CD14-positive monocyte (primary cell): ENCODE data around the gene STK32C. TPM values are rescaled to one million over a fixed set of nuclear protein-coding genes. Genes with fewer than 3 reads are reported as not detected.

Experiments
- DNase-seq, 3 donors: peaks; one replicate each; pipeline ENCODE4 v3.0.0-alpha.2; 2011 to 2022
- H2AFZ ChIP-seq: 2 replicates; pipeline ENCODE4 v1.6.0; 2012; ENCODE audit warnings: mild to moderate bottlenecking, low read depth, low read length, inconsistent platforms; ENCODE audit not compliant: insufficient read depth, poor library complexity, severe bottlenecking
- H3K27ac ChIP-seq, 2 donors: 1 replicate in 1 of 2; 2 replicates in 1 of 2; pipeline ENCODE4 v1.5.1; 2012 to 2013; ENCODE audit warnings: low read length in 2 of 2, control low read depth in 1 of 2, inconsistent platforms in 1 of 2, low read depth in 1 of 2, mild to moderate bottlenecking in 1 of 2
- H3K27me3 ChIP-seq, 2 donors: one replicate each; pipeline versions ENCODE4 v1.6.0 to v1.6.1; 2011 to 2013; ENCODE audit warnings: low read length in 2 of 2; ENCODE audit not compliant: control insufficient read depth in 2 of 2, insufficient read depth in 2 of 2
- H3K36me3 ChIP-seq, 2 donors: replicated peaks in 1 of 2; 1 replicate in 1 of 2; 2 replicates in 1 of 2; pipeline versions ENCODE4 v1.5.1 to v1.6.1; 2012 to 2013; ENCODE audit warnings: low read length in 2 of 2, control low read depth in 1 of 2, inconsistent platforms in 1 of 2, mild to moderate bottlenecking in 1 of 2; ENCODE audit not compliant: insufficient read depth in 2 of 2, control insufficient read depth in 1 of 2
- H3K4me1 ChIP-seq, 2 donors: 1 replicate in 1 of 2; 2 replicates in 1 of 2; pipeline versions ENCODE4 v1.5.1 to v1.6.1; 2012 to 2013; ENCODE audit warnings: low read length in 2 of 2, control low read depth in 1 of 2, inconsistent platforms in 1 of 2, mild to moderate bottlenecking in 1 of 2, moderate library complexity in 1 of 2; ENCODE audit not compliant: insufficient read depth in 2 of 2, control insufficient read depth in 1 of 2
- H3K4me2 ChIP-seq: replicated peaks from 2 replicates; pipeline ENCODE3; 2012; ENCODE audit warnings: low read length, moderate library complexity, mild to moderate bottlenecking; ENCODE audit not compliant: poor library complexity, severe bottlenecking; ENCODE audit errors: extremely low read depth
- H3K4me3 ChIP-seq, 3 experiments: fragments of 200-600 bp in 1 of 3; sonication (generic) in 1 of 3; replicated peaks in 1 of 3; 1 replicate in 2 of 3; 2 replicates in 1 of 3; pipeline ENCODE4 v1.5.1; 2011 to 2013; ENCODE audit warnings: low read length in 3 of 3, mild to moderate bottlenecking in 3 of 3, control low read depth in 2 of 3, low read depth in 2 of 3, inconsistent platforms in 1 of 3, moderate library complexity in 1 of 3
- H3K79me2 ChIP-seq: 2 replicates; pipeline ENCODE4 v1.6.0; 2012; ENCODE audit warnings: mild to moderate bottlenecking, control low read depth, inconsistent platforms, low read length, moderate library complexity; ENCODE audit not compliant: insufficient read depth
- H3K9ac ChIP-seq: 2 replicates; pipeline ENCODE4 v1.6.0; 2017; ENCODE audit warnings: low read length, mild to moderate bottlenecking; ENCODE audit not compliant: insufficient read depth, poor library complexity, severe bottlenecking
- H3K9me3 ChIP-seq, 2 donors: replicated peaks in 1 of 2; 1 replicate in 1 of 2; 2 replicates in 1 of 2; pipeline versions ENCODE4 v1.5.1 to v1.6.1; 2012 to 2013; ENCODE audit warnings: low read length in 2 of 2, control low read depth in 1 of 2; ENCODE audit not compliant: control insufficient read depth in 1 of 2, insufficient read depth in 1 of 2
- H4K20me1 ChIP-seq: 2 replicates; pipeline ENCODE4 v1.6.0; 2012; ENCODE audit warnings: mild to moderate bottlenecking, low read length, control low read depth, moderate library complexity; ENCODE audit not compliant: insufficient read depth
- H3K27ac Mint-ChIP-seq, 7 donors: one replicate each; pipeline ENCODE4 v1.8.0; 2020; ENCODE audit warnings: mild to moderate bottlenecking in 7 of 7, mixed read lengths in 7 of 7, moderate library complexity in 6 of 7, inconsistent platforms in 2 of 7
- H3K27me3 Mint-ChIP-seq, 3 donors: one replicate each; pipeline ENCODE4 v1.8.0; 2021 to 2022; ENCODE audit warnings: low read depth in 3 of 3, mild to moderate bottlenecking in 3 of 3, mixed read lengths in 3 of 3, moderate library complexity in 3 of 3, inconsistent platforms in 1 of 3
- H3K36me3 Mint-ChIP-seq, 2 donors: one replicate each; pipeline ENCODE4 v1.8.0; 2020; ENCODE audit warnings: mixed read lengths in 2 of 2, inconsistent platforms in 1 of 2, mild to moderate bottlenecking in 1 of 2
- H3K4me1 Mint-ChIP-seq: one replicate; pipeline ENCODE4 v1.8.0; 2020; ENCODE audit warnings: mild to moderate bottlenecking, mixed read lengths
- H3K4me3 Mint-ChIP-seq, 2 donors: one replicate each; pipeline ENCODE4 v1.8.0; 2020; ENCODE audit warnings: mild to moderate bottlenecking in 2 of 2, mixed read lengths in 2 of 2, moderate library complexity in 1 of 2
- H3K9me3 Mint-ChIP-seq, 7 donors: one replicate each; pipeline ENCODE4 v1.8.0; 2020 to 2022; ENCODE audit warnings: mixed read lengths in 7 of 7, mild to moderate bottlenecking in 6 of 7, moderate library complexity in 6 of 7, inconsistent platforms in 2 of 7
- WGBS: methylation state at CpG from one replicate; pipeline ENCODE4 v1.1.5; 2013; ENCODE audit warnings: missing lambda C conversion rate; ENCODE audit not compliant: insufficient coverage; 5-methylcytosine and 5-hydroxymethylcytosine counted together
- intact Hi-C, 2 donors: fragments of 100-400 bp; cut with micrococcal nuclease; formaldehyde crosslinking; loops; one replicate each; pipeline versions ENCODE4 v1.15.0 to v1.15.1; 2023
- polyA plus RNA-seq, 3 donors: library from polyadenylated mRNA; depleted of rRNA in 1 of 3; unstranded in 2 of 3; stranded (reverse) in 1 of 3; fragments of 300-500 nt in 2 of 3; fragments of >200 nt in 1 of 3; fragmentation: Illumina TruSeq in 2 of 3; gene quantifications; 1 replicate in 2 of 3; 2 replicates in 1 of 3; pipeline ENCODE4 v1.2.3, GENCODE V29; 2012 to 2021
- TF ChIP-seq, protein P1 (sequence below): fragments of 200-600 bp; IDR thresholded peaks from one replicate; pipeline ENCODE4 v1.8.0; 2022; ENCODE audit warnings: antibody characterized with exemption, mild to moderate bottlenecking

STK32C gene
- polyA plus RNA-seq, 3 donors: 13.6 to 22.8 (median 18.4) TPM

DNA sequence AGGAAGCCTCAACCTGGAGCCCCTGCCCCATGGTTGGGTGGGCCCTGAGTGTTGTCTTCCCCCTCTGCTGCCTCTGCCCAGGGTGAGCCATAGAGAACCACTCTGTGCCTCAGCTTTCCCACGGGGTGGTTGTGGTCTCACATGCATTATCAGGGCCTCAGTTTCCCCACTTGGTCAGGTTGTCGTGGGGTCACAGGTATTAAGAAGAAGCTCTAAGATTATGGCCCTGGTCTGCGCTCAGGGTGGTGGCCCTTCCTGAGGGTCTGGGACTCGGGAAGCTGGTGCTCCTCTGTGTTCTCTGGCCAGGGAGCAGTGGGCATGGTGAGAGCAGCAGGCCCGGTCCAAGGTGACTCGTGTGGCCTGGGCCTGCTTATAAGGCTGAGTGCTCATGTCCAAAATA is 42.0 kb upstream of the STK32C start:
- H3K4me1 ChIP-seq: no peaks in the 10 kb centered on the region
- Mint-ChIP-seq H3K27me3 (peaks cover 0 to 2% (median 2%) of the 10 kb centered on the region in 3 donors), H3K27ac (no peak overlapping the region), H3K36me3 (peaks cover 53 to 54% of the 10 kb centered on the region in 2 donors), H3K4me1 (peaks cover 1% of the 10 kb centered on the region), H3K4me3 (no peak overlapping the region), H3K9me3 (no peaks in the 10 kb centered on the region)
- no peak overlapping the region for H2AFZ ChIP-seq
- peaks cover 12 to 53% of the 10 kb centered on the region in 2 donors for H3K36me3 ChIP-seq
- no peak overlapping the region for H3K4me2 ChIP-seq
- no peaks in the 10 kb centered on the region for H3K79me2 ChIP-seq
- TF ChIP-seq, protein P1, sequence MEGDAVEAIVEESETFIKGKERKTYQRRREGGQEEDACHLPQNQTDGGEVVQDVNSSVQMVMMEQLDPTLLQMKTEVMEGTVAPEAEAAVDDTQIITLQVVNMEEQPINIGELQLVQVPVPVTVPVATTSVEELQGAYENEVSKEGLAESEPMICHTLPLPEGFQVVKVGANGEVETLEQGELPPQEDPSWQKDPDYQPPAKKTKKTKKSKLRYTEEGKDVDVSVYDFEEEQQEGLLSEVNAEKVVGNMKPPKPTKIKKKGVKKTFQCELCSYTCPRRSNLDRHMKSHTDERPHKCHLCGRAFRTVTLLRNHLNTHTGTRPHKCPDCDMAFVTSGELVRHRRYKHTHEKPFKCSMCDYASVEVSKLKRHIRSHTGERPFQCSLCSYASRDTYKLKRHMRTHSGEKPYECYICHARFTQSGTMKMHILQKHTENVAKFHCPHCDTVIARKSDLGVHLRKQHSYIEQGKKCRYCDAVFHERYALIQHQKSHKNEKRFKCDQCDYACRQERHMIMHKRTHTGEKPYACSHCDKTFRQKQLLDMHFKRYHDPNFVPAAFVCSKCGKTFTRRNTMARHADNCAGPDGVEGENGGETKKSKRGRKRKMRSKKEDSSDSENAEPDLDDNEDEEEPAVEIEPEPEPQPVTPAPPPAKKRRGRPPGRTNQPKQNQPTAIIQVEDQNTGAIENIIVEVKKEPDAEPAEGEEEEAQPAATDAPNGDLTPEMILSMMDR: no peak
- no peaks in the 10 kb centered on the region for H3K9me3 ChIP-seq
- H3K27ac ChIP-seq: no peak overlapping the region
- H3K27me3 ChIP-seq: no peaks in the 10 kb centered on the region
- intact Hi-C loops: loop anchor here in 1 of 2 donors (5.0 kb wide), 1 partner anchor 42 kb away; the partner anchor contains the start of gene STK32C
- WGBS: 93% methylated on average over 6 of the region's 6 CpGs
- H3K4me3 ChIP-seq: no peak overlapping the region
- no peak overlapping the region for H3K9ac ChIP-seq
- DNase-seq: no peak
- no peaks in the 10 kb centered on the region for H4K20me1 ChIP-seq

DNA sequence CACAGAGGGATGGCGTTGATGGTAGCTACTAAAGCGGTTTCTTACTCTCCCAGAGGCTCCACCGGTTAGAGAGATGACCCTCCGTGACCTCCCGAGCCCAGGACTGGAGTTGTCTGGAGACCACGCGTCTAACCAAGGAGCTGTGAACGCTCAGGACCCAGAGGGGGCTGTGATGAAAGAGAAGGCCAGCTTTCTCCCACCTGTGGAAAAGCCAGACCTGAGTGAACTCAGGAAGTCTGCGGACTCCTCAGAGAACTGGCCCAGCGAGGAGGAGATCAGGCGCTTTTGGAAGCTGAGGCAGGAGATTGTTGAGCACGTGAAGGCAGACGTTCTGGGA is 40.1 kb upstream of the STK32C start:
- Mint-ChIP-seq H3K4me3 (no peak overlapping the region), H3K27ac (no peak overlapping the region), H3K9me3 (no peaks in the 10 kb centered on the region), H3K4me1 (peaks cover 1% of the 10 kb centered on the region), H3K27me3 (peaks cover 0 to 2% (median 2%) of the 10 kb centered on the region in 3 donors), H3K36me3 (peaks cover 58 to 62% of the 10 kb centered on the region in 2 donors)
- Histone ChIP-seq H3K27me3 (no peaks in the 10 kb centered on the region), H3K9me3 (no peaks in the 10 kb centered on the region), H3K79me2 (no peaks in the 10 kb centered on the region), H3K4me1 (no peaks in the 10 kb centered on the region), H3K9ac (no peak overlapping the region), H2AFZ (no peak overlapping the region), H3K4me2 (no peak overlapping the region), H4K20me1 (no peaks in the 10 kb centered on the region), H3K36me3 (peaks cover 15 to 64% of the 10 kb centered on the region in 2 donors), H3K4me3 (no peak overlapping the region), H3K27ac (no peak overlapping the region)
- no peak for DNase-seq
- TF ChIP-seq, protein P1: no peak
- intact Hi-C loops: no loop called here
- 100% methylated on average over 10 of the region's 13 CpGs for WGBS
